GM21367 (cell line): ENCODE data around the gene XPOT.

Experiments
- ATAC-seq: cut with Tn5 transposase; IDR thresholded peaks from one replicate; pipeline ENCODE4 v1.9.1; 2021; ENCODE audit not compliant: unreplicated experiment

XPOT gene

DNA sequence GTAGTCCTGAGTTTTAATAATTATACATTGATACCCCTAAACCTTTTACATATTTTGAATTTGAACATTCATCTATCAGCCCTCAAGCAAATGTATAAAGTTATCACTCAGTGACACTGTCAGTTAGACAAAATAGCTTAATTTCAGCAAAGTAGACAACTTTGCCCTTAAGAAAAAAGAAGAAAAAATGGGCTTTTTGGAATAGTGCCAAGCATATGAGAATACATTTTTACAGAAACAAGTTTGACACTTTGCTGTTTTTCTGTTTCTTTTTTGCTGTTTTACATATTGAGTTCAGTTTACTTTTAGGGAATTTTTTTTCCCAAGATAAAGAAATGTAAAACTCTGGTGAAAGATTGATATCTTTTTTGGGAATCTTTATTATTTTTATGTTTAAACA is 62.0 kb downstream of the XPOT start:
- ATAC-seq = no peak

DNA sequence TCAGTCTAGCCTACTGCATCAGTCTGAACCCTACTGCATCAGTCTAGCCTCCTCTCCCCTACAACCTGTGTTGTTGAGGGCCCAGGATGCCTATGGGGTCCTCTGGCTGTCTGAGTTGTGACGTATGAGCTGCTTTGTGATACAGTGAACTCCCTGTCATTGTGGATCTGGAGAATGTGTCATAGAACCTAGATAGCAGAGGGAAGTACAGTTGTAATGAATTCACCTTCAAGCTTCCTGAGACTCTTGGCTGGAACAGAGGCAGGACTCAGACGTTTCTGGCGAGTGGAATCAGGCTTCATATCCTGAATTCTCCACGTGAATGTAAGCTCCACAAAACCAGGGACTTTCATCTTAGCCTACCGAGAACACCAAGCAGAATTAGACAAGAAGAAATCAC is 64.8 kb downstream of the XPOT start:
- no peak for ATAC-seq

DNA sequence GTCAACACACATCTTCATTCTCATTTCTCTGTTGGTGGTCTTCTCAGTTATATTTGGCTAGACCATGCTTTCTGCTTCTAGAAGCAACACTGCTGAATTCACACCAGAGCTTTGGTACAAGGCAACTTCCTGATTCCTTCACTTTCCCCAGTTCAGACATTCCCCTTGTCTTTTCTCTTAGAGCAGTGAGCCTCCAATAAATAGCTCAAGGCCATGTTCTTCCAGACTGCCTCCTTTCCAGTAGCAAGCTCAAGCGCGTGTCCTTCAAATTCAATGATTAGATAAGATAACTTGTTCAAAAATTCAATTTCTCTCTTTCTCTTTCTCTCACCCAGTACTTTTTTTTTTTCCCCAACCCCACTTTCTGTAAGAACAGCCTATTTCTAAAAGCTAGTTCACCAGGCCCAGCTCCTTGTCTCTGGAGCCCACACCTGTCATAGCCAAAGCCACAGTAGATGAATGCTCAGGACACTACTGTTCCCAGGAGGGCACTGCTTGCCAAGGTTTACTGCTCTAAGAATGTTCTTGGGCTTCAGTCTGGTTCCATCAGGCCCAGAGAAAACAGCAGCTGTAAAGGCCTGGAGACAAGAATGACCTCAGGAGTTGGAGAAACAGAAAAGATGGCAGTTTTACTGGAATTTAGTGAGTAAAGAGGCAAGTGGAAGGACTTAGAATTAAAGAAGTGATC is 65.4 kb downstream of the XPOT start:
- ATAC-seq = no peak

DNA sequence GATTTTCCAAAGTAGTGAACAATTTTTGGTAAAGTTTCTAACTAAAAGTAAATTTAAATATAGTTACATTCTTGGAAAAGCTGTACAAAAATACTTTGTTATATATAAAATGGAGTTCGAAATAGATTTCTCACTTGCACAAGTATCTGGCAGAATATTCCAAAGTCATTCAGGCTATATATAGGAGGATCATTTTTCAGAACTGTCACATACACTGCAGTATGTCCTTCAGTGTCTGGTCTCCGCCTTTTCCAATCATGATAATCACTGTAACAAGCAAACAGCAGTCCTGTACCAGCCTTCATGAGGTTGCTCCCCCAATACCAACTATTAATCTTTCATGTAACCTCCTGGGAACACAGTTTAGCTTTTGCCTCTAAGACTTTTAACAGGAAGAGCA is 66.3 kb downstream of the XPOT start:
- ATAC-seq = no peak

DNA sequence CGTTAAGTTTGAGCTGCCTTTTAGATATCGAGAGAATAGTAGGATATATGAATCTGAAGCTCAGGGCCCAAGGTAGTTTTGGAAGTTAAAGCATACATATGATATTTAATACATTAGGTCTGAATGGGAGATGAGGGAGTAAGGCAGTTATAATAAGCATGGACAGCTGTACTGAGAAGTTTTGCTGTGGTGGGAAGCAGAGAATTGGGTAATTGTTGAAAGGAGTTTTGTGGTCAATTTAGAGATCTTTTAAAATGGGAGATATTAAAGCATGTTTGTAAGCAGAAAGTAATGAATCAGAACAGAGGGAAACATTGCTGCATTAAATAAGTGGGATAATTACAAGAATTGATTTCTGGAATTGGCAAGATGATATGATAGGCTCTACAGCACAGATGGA is 69.0 kb downstream of the XPOT start:
- ATAC-seq = no peak

DNA sequence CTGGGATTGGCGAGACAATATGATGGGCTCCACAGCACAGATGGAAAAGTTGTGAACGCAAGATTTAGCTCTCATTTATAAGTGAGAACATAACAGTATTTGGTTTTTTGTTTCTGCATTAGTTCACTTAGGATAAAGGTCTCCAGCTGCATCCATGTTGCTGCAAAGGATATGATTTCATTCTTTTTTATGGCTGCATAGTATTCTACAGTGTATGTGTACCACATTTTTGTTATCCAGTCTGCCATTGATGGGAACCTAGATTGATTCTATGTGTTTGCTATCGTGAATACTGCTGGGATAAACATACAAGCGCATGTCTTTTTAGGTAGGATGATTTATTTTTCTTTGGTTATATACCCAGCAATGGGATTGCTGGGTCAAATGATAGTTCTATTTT is 71.3 kb downstream of the XPOT start:
- ATAC-seq = no peak

DNA sequence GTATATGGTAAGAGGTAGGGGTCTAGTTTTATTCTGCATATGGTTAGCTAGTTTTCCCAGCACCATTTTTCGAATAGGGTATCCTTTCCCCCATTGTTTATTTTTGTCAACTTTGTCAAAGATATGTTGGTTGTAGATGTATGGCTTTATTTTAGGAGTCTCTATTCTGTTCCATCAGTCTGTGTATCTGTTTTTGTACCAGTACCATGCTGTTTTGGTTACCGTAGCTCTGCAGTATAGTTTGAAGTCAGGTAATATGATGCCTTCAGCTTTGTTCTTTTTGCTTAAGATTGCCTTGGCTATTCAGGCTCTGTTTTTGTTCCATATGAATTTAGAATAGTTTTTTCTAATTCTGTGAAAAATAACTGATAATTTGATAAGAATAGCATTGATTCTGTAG is 72.7 kb downstream of the XPOT start:
- ATAC-seq = no peak

DNA sequence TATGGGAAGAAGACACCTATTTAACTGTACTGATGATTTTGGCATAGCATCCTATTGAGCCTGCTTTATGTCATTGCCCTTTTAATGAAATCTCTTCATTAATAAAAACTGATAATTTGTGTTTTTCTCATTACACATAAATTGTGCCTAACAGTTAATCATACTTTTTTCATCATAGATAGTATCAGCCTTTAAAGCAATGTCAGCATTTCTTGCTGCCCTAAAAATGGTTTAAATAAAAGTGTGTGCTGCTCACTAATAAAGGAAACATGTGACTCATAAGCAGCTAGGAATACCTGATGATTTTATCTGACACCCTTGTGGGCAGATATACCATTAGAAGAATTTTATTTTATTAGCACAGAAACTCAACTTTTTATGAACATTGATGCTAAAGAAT is 74.5 kb downstream of the XPOT start:
- ATAC-seq = no peak

DNA sequence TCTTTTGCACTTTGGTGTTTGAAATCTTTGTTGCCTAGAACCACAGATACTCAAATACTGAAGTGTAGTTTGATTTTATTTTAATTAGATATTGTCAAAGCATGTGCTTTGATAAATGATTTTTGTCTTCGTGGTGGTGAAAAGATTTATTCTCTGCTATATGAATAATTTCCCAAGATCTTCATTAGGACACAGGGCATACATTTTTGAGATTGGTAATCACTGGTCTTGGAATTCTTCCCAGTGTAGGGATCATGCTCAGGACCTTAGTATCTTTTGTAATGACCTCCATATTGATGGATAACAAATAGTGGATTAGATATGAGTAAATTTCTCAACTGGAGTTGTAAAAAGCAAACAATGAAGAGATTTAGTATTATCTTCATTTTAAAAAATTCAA is 76.0 kb downstream of the XPOT start:
- ATAC-seq = no peak

DNA sequence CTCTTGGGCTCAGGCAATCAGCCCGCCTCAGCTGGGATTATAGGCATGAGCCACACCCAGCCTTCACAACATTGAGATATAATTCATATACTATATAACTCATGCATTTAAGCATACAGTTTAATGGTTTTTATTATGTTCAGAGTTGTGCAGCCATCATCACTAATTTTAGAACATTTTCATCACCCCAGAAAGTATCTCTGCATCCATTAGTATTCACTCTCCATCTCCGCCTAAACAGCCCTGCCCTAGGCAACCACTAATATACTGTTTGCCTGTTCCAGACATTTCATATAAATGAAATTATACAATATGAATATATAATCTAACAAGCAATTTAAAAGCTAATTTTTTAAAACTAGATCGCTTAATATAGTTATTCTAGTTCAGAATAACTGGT is 82.5 kb downstream of the XPOT start:
- no peak for ATAC-seq

DNA sequence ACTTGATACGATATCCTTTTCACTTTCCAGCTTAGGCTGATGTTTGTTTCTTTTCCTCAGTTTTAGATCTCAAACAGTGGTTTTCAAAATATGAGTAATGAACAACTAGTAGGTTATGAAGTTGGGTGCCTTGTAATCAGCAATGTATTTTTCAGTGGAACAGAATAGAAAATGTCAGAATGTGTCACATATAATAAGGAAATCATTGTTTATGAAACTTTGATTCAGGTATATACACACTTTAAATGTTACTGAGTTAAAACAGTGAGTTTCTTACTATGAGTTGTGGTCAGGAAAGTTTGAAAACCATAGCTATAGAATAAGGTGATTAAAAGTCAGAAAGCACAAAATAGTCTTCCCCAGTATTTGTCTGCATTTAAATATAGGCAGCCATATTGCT is 87.5 kb downstream of the XPOT start:
- ATAC-seq = no peak

DNA sequence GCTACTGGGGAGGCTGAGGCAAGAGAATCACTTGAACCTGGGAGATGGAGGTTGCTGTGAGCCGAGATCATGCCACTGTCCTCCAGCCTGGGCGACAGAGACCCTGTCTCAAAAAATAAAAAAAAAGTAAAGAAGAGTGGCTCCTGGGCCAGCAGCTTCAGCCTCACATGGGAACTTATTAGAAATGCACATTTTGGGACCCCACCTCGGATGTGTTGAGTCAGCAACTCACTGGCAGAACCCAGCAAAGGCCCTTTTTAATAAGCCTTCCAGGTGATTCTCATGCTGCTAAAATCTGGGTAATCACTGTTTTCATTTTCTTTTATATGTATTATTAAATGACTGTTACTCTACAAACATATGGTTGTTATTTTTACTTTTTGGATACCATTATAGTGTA is 89.3 kb downstream of the XPOT start:
- ATAC-seq = no peak

DNA sequence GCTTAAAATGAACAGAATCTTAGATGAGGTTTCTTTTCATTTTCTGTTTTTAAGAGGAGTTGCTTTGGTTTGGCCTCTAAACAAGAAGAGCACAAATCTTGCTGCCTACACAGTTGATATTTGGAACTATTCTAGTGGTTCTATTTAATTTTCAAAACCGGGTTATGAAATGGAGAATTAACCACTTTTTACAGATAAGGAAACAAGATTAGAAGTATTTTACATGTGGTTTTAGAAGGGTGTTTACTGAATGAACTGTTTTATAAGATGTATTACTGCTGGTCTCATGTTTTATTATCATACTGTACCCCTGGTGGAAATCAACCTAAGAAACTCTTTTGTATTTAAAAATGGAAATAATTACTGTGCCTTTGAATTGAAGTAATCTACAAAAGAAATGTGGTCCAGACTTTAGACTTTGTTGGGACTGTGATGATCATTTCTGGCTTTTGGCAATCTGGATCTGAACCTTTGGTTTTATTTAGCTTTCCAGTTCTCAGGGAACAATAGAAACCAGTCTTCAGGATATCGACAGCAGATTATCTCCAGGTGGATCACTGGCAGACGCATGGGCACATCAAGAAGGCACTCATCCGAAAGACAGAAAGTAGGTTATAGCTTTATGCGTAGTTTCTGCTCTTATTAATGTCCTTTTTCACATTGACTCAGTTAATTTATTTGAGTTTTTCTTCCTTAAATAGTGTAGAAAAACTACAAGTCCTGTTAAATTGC is 91.0 kb downstream of the XPOT start:
- no peak for ATAC-seq

DNA sequence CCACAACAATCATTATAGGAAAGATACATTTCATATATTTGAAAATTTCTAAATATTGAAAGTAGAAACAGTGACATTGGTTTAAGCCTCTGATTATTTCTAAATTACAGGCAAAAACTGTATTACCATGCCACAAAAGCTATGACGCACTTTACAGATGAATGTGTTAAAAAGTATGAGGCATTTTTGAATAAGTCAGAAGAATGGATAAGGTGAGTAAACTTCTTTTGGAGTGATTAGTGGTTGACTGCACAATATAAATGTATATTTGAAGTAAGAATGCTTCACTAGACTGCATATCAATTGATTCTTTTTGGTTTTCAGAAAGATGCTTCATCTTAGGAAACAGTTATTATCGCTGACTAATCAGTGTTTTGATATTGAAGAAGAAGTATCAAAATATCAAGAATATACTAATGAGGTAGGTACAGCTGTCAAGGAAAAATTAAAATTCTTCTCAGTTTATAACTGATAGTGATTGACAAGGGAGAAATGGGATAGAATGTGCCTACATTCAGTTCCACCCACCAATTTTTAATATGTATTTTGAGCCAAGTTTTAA is 92.7 kb downstream of the XPOT start:
- ATAC-seq = no peak

DNA sequence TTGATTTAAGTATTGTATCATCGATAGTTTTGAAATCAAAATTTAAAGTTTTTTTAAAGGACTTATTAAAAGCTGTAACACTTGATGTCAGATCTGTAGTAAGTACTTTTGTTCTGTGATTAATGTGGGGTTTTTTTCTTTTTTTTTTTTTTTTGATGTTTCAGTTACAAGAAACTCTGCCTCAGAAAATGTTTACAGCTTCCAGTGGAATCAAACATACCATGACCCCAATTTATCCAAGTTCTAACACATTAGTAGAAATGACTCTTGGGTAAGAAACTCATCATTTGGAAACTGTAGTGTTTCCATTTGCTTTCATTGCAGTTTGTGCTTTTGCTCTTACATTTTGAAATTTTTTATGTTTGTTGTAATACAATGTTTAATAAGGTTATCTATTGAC is 93.3 kb downstream of the XPOT start:
- ATAC-seq = no peak

DNA sequence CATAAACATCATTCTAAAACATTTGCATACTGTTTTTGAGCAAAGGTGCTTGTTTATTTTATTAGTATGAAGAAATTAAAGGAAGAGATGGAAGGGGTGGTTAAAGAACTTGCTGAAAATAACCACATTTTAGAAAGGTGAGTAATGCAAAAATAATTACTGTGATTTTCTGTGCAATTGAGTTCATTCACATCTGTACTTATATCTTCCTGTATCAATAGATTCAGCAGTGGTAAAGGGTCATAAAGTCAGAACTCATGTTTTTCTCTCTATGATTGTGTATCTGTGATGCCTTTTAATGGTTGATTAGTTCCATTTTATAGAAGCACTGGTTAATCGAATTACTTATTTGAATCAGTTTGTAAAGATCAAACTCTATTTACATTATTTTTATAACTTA is 93.7 kb downstream of the XPOT start:
- no peak for ATAC-seq

DNA sequence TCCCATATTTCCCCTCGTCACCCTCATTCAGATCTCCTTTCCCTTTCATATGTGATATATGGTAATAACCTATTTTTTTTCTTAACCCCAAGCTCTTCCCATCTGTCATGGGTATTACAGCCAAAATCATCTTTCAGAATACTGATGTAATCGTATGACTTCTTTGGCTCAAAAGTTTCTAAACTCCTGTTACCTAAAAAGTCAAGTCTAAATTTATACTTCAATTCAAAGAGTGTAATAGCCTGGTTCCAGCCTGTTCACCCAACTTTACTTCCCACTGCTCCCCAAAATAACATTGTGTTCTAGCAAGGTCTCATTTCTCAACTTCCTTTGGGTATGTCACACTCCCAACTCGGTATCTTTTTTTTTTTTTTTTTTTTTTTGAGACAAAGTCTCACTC is 96.2 kb downstream of the XPOT start:
- no peak for ATAC-seq
